Fibroblast of lung (primary cell): ENCODE measurements around the gene MYBPC1.

Experiments used
- CTCF ChIP-seq, 2 donors: IDR thresholded peaks in 1 of 2; conservative IDR thresholded peaks in 1 of 2; 1 replicate in 1 of 2; 2 replicates in 1 of 2; pipeline ENCODE4 v1.5.1; 2011 to 2012; ENCODE audit warnings: low read length in 2 of 2, control low read depth in 1 of 2, inconsistent platforms in 1 of 2, low read depth in 1 of 2, mild to moderate bottlenecking in 1 of 2
- EZH2 ChIP-seq: IDR thresholded peaks from 2 replicates; pipeline ENCODE4 v1.5.1; 2012; ENCODE audit warnings: low read length, control low read depth, mild to moderate bottlenecking; ENCODE audit errors: missing control alignments

GRCh38 chr12:101671833-101672232, 77.1 kb downstream of the MYBPC1 start:
- TF ChIP-seq CTCF (conservative IDR thresholded peaks at IDR 0.05 in 1 of 2, IDR thresholded peaks at IDR 0.05 in 1 of 2; ENCODE audit: low read depth in 1 of 2, low read length in 2 of 2), result no peak
- no peak for TF ChIP-seq EZH2
